Lower leg skin (tissue), 4 donors: ENCODE measurements around the gene STK33. TPM values are rescaled to one million over a fixed set of nuclear protein-coding genes. Genes with fewer than 3 reads are reported as not detected.

Experiments used
- DNase-seq, 2 donors: peaks; one replicate each; pipeline ENCODE4 v3.0.0-alpha.2; 2019; ENCODE audit warnings: low spot score in 2 of 2
- H3K4me3 ChIP-seq: fragments of 200-600 bp; sonication (generic); 2 replicates; pipeline ENCODE4 v1.5.1; 2017; ENCODE audit warnings: mild to moderate bottlenecking, low read depth; ENCODE audit not compliant: poor library complexity, severe bottlenecking
- CTCF ChIP-seq, 3 donors: fragments of 450-650 bp; IDR thresholded peaks; one replicate each; pipeline ENCODE4 v1.5.1; 2016; ENCODE audit warnings: antibody characterized with exemption in 3 of 3, mild to moderate bottlenecking in 3 of 3, moderate library complexity in 2 of 3
- POLR2A ChIP-seq, 2 donors: fragments of 450-650 bp; IDR thresholded peaks; one replicate each; pipeline ENCODE4 v1.6.1; 2016 to 2017; ENCODE audit warnings: antibody characterized with exemption in 2 of 2, mild to moderate bottlenecking in 1 of 2, moderate library complexity in 1 of 2
- WGBS, 2 donors: methylation state at CpG; one replicate each; pipeline ENCODE4 v1.1.5; 2018; 5-methylcytosine and 5-hydroxymethylcytosine counted together
- intact Hi-C: fragments of 100-400 bp; cut with DNase I; formaldehyde crosslinking; loops from one replicate; pipeline ENCODE4 v1.15.0; 2023; ENCODE audit warnings: low total_unique reads
- total RNA-seq, 4 donors: library from RNA; depleted of rRNA; stranded (reverse); fragments of >200 nt; gene quantifications; one replicate each; pipeline ENCODE4 v1.1.0, GENCODE V29; 2016

Gene STK33
- total RNA-seq, 4 donors from 2014 or later: 0.23 to 6.5 (median 0.29) TPM; not detected in 1

- intact Hi-C loops: loop anchor here (1.0 kb wide), 1 partner anchor 18 kb away; no protein-coding TSS in a partner anchor
- H3K4me3 ChIP-seq: no peak overlapping the region
- no peak for DNase-seq
- TF ChIP-seq CTCF (IDR thresholded peaks at IDR 0.05) (no peak), POLR2A (IDR thresholded peaks at IDR 0.05) (no peak)
- 69% methylated on average over 4 of the region's 4 CpGs for WGBS, 2 donors
Measured at GRCh38 chr11:8545698-8546366, 48.2 kb downstream of the STK33 start.

DNA sequence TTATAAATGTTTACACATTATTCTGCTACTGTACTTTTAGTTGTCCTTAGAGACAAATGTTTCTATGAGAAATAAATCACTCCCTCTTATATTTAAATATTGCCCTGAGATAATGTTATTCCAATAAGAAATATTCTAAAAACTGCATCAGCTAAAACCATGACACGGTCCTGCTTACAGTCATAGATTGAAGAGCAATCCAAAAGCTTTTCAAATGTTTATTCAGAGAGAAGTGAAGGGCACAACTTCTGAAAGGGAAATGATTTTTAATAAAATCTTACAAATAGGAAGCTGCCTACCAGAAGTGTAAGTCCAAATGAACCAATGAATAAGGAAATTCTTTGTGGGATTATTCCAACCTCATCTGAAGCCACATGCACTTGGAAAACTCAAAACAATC lies 49.2 kb downstream of the STK33 start:
- 64 to 84% methylated on average over 1 of the region's 1 CpG for WGBS, 2 donors
- no peak for DNase-seq
- H3K4me3 ChIP-seq: no peak overlapping the region
- intact Hi-C loops: loop anchor here (1.0 kb wide), 1 partner anchor 19 kb away; no protein-coding TSS in a partner anchor
- TF ChIP-seq CTCF (IDR thresholded peaks at IDR 0.05) (no peak), POLR2A (IDR thresholded peaks at IDR 0.05) (no peak)

- intact Hi-C loops: no loop called here
- 59 to 62% methylated on average over 1 of the region's 1 CpG for WGBS, 2 donors
- TF ChIP-seq CTCF (IDR thresholded peaks at IDR 0.05) (no peak), POLR2A (IDR thresholded peaks at IDR 0.05) (no peak)
- no peak overlapping the region for H3K4me3 ChIP-seq
- DNase-seq: no peak
Measured at GRCh38 chr11:8543278-8543677, 50.8 kb downstream of the STK33 start.

- WGBS, 2 donors: 44 to 55% methylated on average over 1 of the region's 1 CpG
- DNase-seq: no peak
- TF ChIP-seq POLR2A (IDR thresholded peaks at IDR 0.05): no peak
- no peak for TF ChIP-seq CTCF (IDR thresholded peaks at IDR 0.05)
- H3K4me3 ChIP-seq: no peak overlapping the region
- intact Hi-C loops: no loop called here
Measured at GRCh38 chr11:8541448-8541847, 52.6 kb downstream of the STK33 start.

- TF ChIP-seq POLR2A (IDR thresholded peaks at IDR 0.05) (no peak), CTCF (IDR thresholded peaks at IDR 0.05) (no peak)
- no peak for DNase-seq
- intact Hi-C loops: no loop called here
- no peak overlapping the region for H3K4me3 ChIP-seq
- 52 to 72% methylated on average over 4 of the region's 4 CpGs for WGBS, 2 donors
Measured at GRCh38 chr11:8533332-8533731, 60.7 kb downstream of the STK33 start.

GRCh38 chr11:8532475-8532874 lies 61.6 kb downstream of the STK33 start:
- WGBS, 2 donors: 64 to 68% methylated on average over 2 of the region's 2 CpGs
- no peak for DNase-seq
- no peak for TF ChIP-seq CTCF (IDR thresholded peaks at IDR 0.05)
- no peak for TF ChIP-seq POLR2A (IDR thresholded peaks at IDR 0.05)
- no peak overlapping the region for H3K4me3 ChIP-seq
- intact Hi-C loops: no loop called here
